BJ (cell line): Measurements from ENCODE around the gene SLC8A2. TPM values are rescaled to one million over a fixed set of nuclear protein-coding genes. Genes with fewer than 3 reads are reported as not detected.

Experiments used
- CTCF ChIA-PET: fragments of 350-600 bp; formaldehyde crosslinking; extraction: SDS; loops from one replicate; lab custom pipeline; 2021; ENCODE audit warnings: antibody characterized with exemption, inconsistent platforms; lab: Yijun Ruan, JAX
- POLR2A ChIA-PET: fragments of 300-600 bp; sonication (Branson Sonifier 250); formaldehyde crosslinking; extraction: SDS; loops from one replicate; lab custom pipeline; 2021; ENCODE audit warnings: antibody characterized with exemption; lab: Charles Lee
- DNase-seq: peaks from one replicate; pipeline ENCODE4 v3.0.0-alpha.2; 2011; ENCODE audit warnings: low read depth
- H3K27me3 ChIP-seq: 2 replicates; pipeline ENCODE4 v1.6.0; 2011; ENCODE audit warnings: low read length; ENCODE audit not compliant: control insufficient read depth, insufficient read depth
- H3K36me3 ChIP-seq: 2 replicates; pipeline ENCODE4 v1.5.1; 2011; ENCODE audit warnings: low read length; ENCODE audit not compliant: control insufficient read depth, insufficient read depth
- H3K4me3 ChIP-seq: 2 replicates; pipeline ENCODE4 v1.5.1; 2011; ENCODE audit warnings: low read depth, mild to moderate bottlenecking, control low read depth, low read length
- CTCF ChIP-seq: IDR thresholded peaks from 2 replicates; pipeline ENCODE4 v1.5.1; 2011; ENCODE audit warnings: low read depth, mild to moderate bottlenecking, control low read depth, inconsistent platforms, low read length, moderate library complexity; ENCODE audit not compliant: insufficient read depth
- polyA plus RNA-seq: library from polyadenylated mRNA; depleted of rRNA; stranded (reverse); fragments of >200 nt; gene quantifications from 2 replicates; pipeline ENCODE4 v1.2.3, GENCODE V29; 2011

SLC8A2 gene
- polyA plus RNA-seq, 1 experiment = 0.02 TPM

- POLR2A ChIA-PET = no interaction called here
- CTCF ChIA-PET = interaction anchor here (1.0 to 1.5 kb wide), 2 partner anchors 39 to 263 kb away, joined by 3 to 4 read pairs; partner anchors contain the start of gene KPTN
- TF ChIP-seq CTCF = no peak
- no peak overlapping the region for H3K4me3 ChIP-seq
- DNase-seq = no peak
- no peaks in the 10 kb centered on the region for H3K36me3 ChIP-seq
- H3K27me3 ChIP-seq = peaks cover 44% of the 10 kb centered on the region
Observed at GRCh38 chr19:47444388-47444821, 27.3 kb downstream of the SLC8A2 start.

GRCh38 chr19:47443331-47443730 lies 28.4 kb downstream of the SLC8A2 start:
- peaks cover 38% of the 10 kb centered on the region for H3K27me3 ChIP-seq
- ChIA-PET POLR2A (no interaction called here), CTCF (interaction anchor here (2.2 kb wide), 1 partner anchor 255 kb away, joined by 7 read pairs; no protein-coding TSS in a partner anchor)
- no peak overlapping the region for H3K4me3 ChIP-seq
- no peak for TF ChIP-seq CTCF
- DNase-seq = no peak
- H3K36me3 ChIP-seq = no peaks in the 10 kb centered on the region

DNA sequence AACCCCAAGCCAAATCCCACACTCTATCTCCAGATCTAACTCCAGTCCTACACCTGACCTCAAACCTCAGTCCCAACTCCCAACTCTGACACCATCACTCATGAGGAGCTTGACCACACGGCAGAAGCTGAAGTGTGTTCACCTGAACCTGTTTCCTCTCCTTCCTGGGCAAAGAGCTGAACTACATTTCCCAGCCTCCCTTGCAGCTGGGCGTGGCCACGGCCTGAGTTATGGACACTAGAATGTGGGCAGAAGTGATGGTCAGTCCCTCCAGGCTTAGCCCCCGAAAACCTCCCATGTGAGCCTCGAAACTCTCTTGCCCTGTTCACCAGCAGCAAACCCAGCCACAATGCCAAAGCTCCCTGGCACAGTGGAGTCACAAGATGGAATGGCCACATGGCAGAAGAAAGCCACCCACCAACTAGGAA lies 32.9 kb downstream of the SLC8A2 start:
- no peak overlapping the region for H3K4me3 ChIP-seq
- TF ChIP-seq CTCF = no peak
- ChIA-PET CTCF (interaction anchor here (1.0 to 5.3 kb wide), 7 partner anchors 11 to 273 kb away, joined by 3 to 44 read pairs (median 5); partner anchors contain the start of gene KPTN), POLR2A (interaction anchor here (0.5 kb wide), 1 partner anchor 84 kb away, joined by 4 read pairs; no protein-coding TSS in a partner anchor)
- H3K27me3 ChIP-seq = peaks cover 11% of the 10 kb centered on the region
- no peak for DNase-seq
- no peaks in the 10 kb centered on the region for H3K36me3 ChIP-seq

GRCh38 chr19:47437500-47437899 lies 34.2 kb downstream of the SLC8A2 start:
- no peak for TF ChIP-seq CTCF
- no peak for DNase-seq
- ChIA-PET POLR2A (no interaction called here), CTCF (interaction anchor here (0.6 to 5.3 kb wide), 7 partner anchors 10 to 270 kb away, joined by 3 to 44 read pairs (median 5); no protein-coding TSS in a partner anchor)
- Histone ChIP-seq H3K36me3 (no peaks in the 10 kb centered on the region), H3K27me3 (peaks cover 3% of the 10 kb centered on the region), H3K4me3 (no peak overlapping the region)

DNA sequence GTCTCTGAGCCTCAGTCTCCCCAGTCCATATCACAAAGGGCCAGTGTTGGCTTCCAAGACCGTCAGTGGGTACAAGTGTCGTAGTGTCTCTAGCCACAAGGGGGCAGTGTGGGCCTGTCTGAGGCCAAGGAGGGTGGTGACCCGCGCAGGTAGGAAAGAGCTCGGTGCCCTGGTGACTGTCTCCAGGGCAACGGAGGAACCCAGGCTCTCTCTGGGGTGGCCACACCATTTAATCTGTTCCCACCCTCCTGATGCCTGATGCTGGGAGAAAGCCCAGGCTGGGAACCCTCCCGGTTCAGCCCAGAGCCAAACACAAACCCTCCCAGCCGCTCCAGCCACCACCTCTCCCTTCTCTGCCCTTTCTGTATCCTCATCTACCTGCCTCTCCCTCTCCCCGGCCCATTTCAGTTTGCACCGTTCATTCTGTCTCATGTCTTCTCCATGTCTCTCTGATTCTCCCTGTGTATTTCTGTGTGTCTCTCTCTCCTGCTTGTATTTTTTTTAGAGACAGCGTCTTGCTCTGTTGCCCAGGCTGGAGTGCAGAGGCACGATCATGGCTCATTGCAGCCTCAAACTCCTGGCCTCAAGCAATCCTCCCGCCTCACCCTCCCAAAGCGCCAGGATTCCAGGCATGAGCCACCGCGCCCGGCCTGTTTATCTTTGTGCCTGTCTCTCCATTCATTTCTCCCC lies 34.8 kb downstream of the SLC8A2 start:
- no peak for DNase-seq
- ChIA-PET POLR2A (no interaction called here), CTCF (interaction anchor here (0.6 to 10.0 kb wide), 26 partner anchors 9 to 369 kb away, joined by 3 to 428 read pairs (median 4); partner anchors contain the start of genes EHD2, KPTN and NAPA)
- H3K36me3 ChIP-seq = no peaks in the 10 kb centered on the region
- peak; percentile 90 for TF ChIP-seq CTCF
- no peak overlapping the region for H3K4me3 ChIP-seq
- H3K27me3 ChIP-seq = peaks cover 2% of the 10 kb centered on the region; the same call in 1 of the 2 replicates
